GM19438 (cell line): ENCODE results near the gene MRPS23.

Source experiments
- ATAC-seq: cut with Tn5 transposase; IDR thresholded peaks from one replicate; pipeline ENCODE4 v1.9.1; 2021; ENCODE audit warnings: low read depth; ENCODE audit not compliant: unreplicated experiment

MRPS23 gene

GRCh38 chr17:57839571-57839923 is 10.3 kb downstream of the MRPS23 start:
- ATAC-seq = no peak

GRCh38 chr17:57838857-57839570 is 10.8 kb downstream of the MRPS23 start:
- ATAC-seq = no peak

GRCh38 chr17:57838453-57838852 is 11.4 kb downstream of the MRPS23 start:
- no peak for ATAC-seq

GRCh38 chr17:57835333-57835900 is 14.4 kb downstream of the MRPS23 start:
- no peak for ATAC-seq

GRCh38 chr17:57834146-57834741 is 15.6 kb downstream of the MRPS23 start:
- ATAC-seq = no peak

GRCh38 chr17:57833179-57833939 is 16.5 kb downstream of the MRPS23 start:
- ATAC-seq = no peak

GRCh38 chr17:57832314-57833178 is 17.3 kb downstream of the MRPS23 start:
- ATAC-seq = no peak

GRCh38 chr17:57830880-57831279 is 19.0 kb downstream of the MRPS23 start:
- no peak for ATAC-seq

GRCh38 chr17:57823469-57824401 is 26.1 kb downstream of the MRPS23 start:
- ATAC-seq = no peak

- no peak for ATAC-seq
Measured at GRCh38 chr17:57819867-57820266, 30.0 kb downstream of the MRPS23 start.

GRCh38 chr17:57819285-57819684 is 30.6 kb downstream of the MRPS23 start:
- no peak for ATAC-seq

GRCh38 chr17:57818066-57818465 is 31.8 kb downstream of the MRPS23 start:
- ATAC-seq = no peak

- ATAC-seq = no peak
Measured at GRCh38 chr17:57817299-57817698, 32.5 kb downstream of the MRPS23 start.

GRCh38 chr17:57814421-57814820 is 35.4 kb downstream of the MRPS23 start:
- no peak for ATAC-seq

- ATAC-seq = no peak
Measured at GRCh38 chr17:57811638-57812280, 38.1 kb downstream of the MRPS23 start.

- no peak for ATAC-seq
Measured at GRCh38 chr17:57810721-57811637, 38.9 kb downstream of the MRPS23 start.

GRCh38 chr17:57809879-57810278 is 40.0 kb downstream of the MRPS23 start:
- ATAC-seq = no peak

GRCh38 chr17:57808882-57809281 is 41.0 kb downstream of the MRPS23 start:
- no peak for ATAC-seq
